Karpas-422 (cell line): Measurements from ENCODE around the gene NECAP2. TPM values are rescaled to one million over a fixed set of nuclear protein-coding genes. Genes with fewer than 3 reads are reported as not detected.

Source experiments
- DNase-seq: peaks from one replicate; pipeline ENCODE4 v3.0.0-alpha.2; 2015
- H2AFZ ChIP-seq: fragments of 200-600 bp; sonication (generic); 2 replicates; pipeline ENCODE4 v1.6.1; 2014; ENCODE audit warnings: antibody characterized with exemption, low read length, mixed read lengths
- H3K27ac ChIP-seq: fragments of 200-600 bp; sonication (generic); 2 replicates; pipeline ENCODE4 v1.5.1; 2014; ENCODE audit warnings: mild to moderate bottlenecking, low read length, moderate library complexity
- H3K27me3 ChIP-seq: fragments of 200-600 bp; sonication (generic); 2 replicates; pipeline ENCODE4 v1.6.1; 2014; ENCODE audit warnings: low read length, mixed read lengths
- H3K36me3 ChIP-seq: fragments of 200-600 bp; sonication (generic); 2 replicates; pipeline ENCODE4 v1.6.1; 2014; ENCODE audit warnings: low read length, mixed read lengths; ENCODE audit not compliant: insufficient read depth
- H3K4me1 ChIP-seq: fragments of 200-600 bp; sonication (generic); 2 replicates; pipeline ENCODE4 v1.6.1; 2014; ENCODE audit warnings: mild to moderate bottlenecking, low read length, mixed read lengths
- H3K4me2 ChIP-seq: fragments of 200-600 bp; sonication (generic); 2 replicates; pipeline ENCODE4 v1.6.1; 2014; ENCODE audit warnings: low read length, low read depth, mild to moderate bottlenecking; ENCODE audit not compliant: poor library complexity, severe bottlenecking
- H3K4me3 ChIP-seq: fragments of 200-600 bp; sonication (generic); 2 replicates; pipeline ENCODE4 v1.5.1; 2014; ENCODE audit warnings: mild to moderate bottlenecking, antibody characterized with exemption, low read length, mixed read lengths
- H3K79me2 ChIP-seq: fragments of 200-600 bp; sonication (generic); 2 replicates; pipeline ENCODE4 v1.6.1; 2014; ENCODE audit warnings: mild to moderate bottlenecking, low read length, mixed read lengths
- H3K9ac ChIP-seq: fragments of 200-600 bp; sonication (generic); 2 replicates; pipeline ENCODE4 v1.6.0; 2014; ENCODE audit warnings: low read length
- H3K9me2 ChIP-seq: fragments of 200-600 bp; sonication (generic), shearing (Covaris generic); replicated peaks from 2 replicates; pipeline ENCODE4 v1.6.0; 2014; ENCODE audit warnings: mild to moderate bottlenecking, low read length, moderate library complexity; ENCODE audit not compliant: insufficient read depth
- H3K9me3 ChIP-seq: fragments of 300-700, 200-600 bp; sonication (generic); 2 replicates; pipeline ENCODE4 v1.6.1; 2014; ENCODE audit warnings: low read length, mixed read lengths
- H4K20me1 ChIP-seq: fragments of 200-600 bp; sonication (generic); 2 replicates; pipeline ENCODE4 v1.6.1; 2014; ENCODE audit warnings: mild to moderate bottlenecking, antibody characterized with exemption, low read length, low read depth; ENCODE audit not compliant: insufficient read depth
- total RNA-seq: library from RNA; depleted of rRNA; stranded (reverse); fragments of >200 nt; shearing (Covaris generic); gene quantifications from 2 replicates; pipeline ENCODE4 v1.2.3, GENCODE V29; 2014; ENCODE audit warnings: low replicate concordance

The NECAP2 gene
- total RNA-seq, 1 experiment from 2014 or later = 54.9 TPM

DNA sequence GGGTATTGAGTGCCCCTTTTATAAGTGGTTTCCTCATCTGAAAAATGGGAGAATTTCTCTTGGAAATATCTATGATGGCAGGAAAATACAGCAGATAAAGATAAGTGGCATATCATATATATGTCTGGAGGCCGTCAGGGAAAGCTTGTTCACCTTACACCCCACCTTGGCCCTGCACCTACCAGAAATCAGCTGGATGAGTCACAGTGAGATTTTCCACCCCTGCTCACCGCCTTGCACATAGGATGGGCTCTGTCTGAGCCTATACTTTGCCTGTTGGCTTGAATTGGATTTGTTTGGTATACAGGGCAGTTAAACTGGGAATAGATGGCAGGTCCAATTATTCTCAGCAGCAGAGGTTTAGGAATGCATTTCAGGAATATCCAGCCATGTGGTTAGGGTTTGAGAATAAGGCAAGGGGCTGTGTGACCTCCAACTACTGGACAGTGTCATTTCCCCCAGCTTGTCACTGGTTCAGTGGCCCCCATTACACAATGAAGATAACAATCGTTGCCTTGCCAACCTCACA lies 3.5 kb upstream of the NECAP2 start, which contains the start of gene SPATA21:
Gene SPATA21 (minus strand): TSS at position 479 of the 529 bp plus-strand sequence. CDS start 6,053 bp downstream, outside the sequence.
- H3K9me2 ChIP-seq = no peaks in the 10 kb centered on the region
- H3K9ac ChIP-seq = no peak within 1 kb of the TSS
- H2AFZ ChIP-seq = no peak within 1 kb of the TSS
- H4K20me1 ChIP-seq = peaks cover 1% of the 10 kb centered on the region; the same call in 1 of the 2 replicates
- H3K4me1 ChIP-seq = peaks cover 23% of the 10 kb centered on the region
- H3K27ac ChIP-seq = no peak within 1 kb of the TSS
- no peak within 1 kb of the TSS for H3K4me2 ChIP-seq
- peaks cover 14% of the 10 kb centered on the region for H3K79me2 ChIP-seq
- no peaks in the 10 kb centered on the region for H3K36me3 ChIP-seq
- no peaks in the 10 kb centered on the region for H3K27me3 ChIP-seq
- H3K9me3 ChIP-seq = no peaks in the 10 kb centered on the region
- DNase-seq = no peak
- H3K4me3 ChIP-seq = no peak within 1 kb of the TSS

DNA sequence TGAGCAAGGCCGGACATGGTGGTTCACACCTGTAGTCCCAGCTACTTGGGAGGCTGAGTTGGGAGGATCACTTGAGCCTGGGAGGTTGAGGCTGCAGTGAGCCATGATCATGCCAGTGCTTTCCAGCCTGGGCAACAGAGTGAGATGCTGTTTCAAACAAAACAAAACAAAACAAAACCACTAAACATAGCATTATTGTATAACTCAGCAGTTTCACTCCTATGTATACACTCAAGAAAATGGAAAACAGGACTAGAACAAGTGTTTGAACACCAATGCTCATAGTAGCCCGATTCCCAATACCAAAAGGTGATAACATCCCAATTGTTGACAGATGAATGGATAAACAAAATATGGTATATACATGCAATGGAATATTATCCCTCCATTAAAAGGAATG lies 2.0 kb upstream of the NECAP2 start:
- Histone ChIP-seq H3K27me3 (no peaks in the 10 kb centered on the region), H3K27ac (no peak overlapping the region), H3K9ac (no peak overlapping the region), H3K9me3 (no peaks in the 10 kb centered on the region), H3K4me2 (no peak overlapping the region), H4K20me1 (peaks cover 3% of the 10 kb centered on the region; the same call in 1 of the 2 replicates), H3K79me2 (peaks cover 29% of the 10 kb centered on the region), H2AFZ (no peak overlapping the region), H3K9me2 (no peaks in the 10 kb centered on the region), H3K4me1 (peaks cover 22% of the 10 kb centered on the region), H3K36me3 (peaks cover 8% of the 10 kb centered on the region; the same call in 1 of the 2 replicates), H3K4me3 (no peak overlapping the region)
- no peak for DNase-seq

DNA sequence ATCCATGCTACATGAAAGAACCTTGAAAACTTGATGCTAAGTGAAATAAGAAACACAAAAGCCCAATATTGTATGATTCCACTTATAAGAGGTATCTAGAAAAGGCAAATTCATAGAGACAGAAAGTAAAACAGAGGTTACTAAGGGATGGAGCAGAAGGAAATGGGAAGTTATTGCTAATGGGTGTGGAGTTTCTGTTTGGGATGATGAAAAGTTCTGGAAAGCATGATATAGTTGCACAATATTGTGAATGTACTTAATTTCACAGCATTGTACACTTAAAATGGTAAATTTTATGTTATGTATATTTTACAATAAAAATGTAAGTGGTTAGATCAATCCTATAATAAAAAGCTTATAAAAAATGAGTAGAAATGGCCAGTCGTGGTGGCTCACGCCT lies 1.6 kb upstream of the NECAP2 start:
- peaks cover 21% of the 10 kb centered on the region for H3K4me1 ChIP-seq
- peaks cover 33% of the 10 kb centered on the region for H3K79me2 ChIP-seq
- H3K9me2 ChIP-seq = no peaks in the 10 kb centered on the region
- peaks cover 3% of the 10 kb centered on the region; the same call in 1 of the 2 replicates for H4K20me1 ChIP-seq
- H3K27me3 ChIP-seq = no peaks in the 10 kb centered on the region
- no peak overlapping the region for H2AFZ ChIP-seq
- DNase-seq = no peak
- no peak overlapping the region for H3K27ac ChIP-seq
- H3K9ac ChIP-seq = no peak overlapping the region
- H3K4me2 ChIP-seq = no peak overlapping the region
- no peak overlapping the region for H3K4me3 ChIP-seq
- H3K9me3 ChIP-seq = no peaks in the 10 kb centered on the region
- H3K36me3 ChIP-seq = peaks cover 8% of the 10 kb centered on the region; the same call in 1 of the 2 replicates

DNA sequence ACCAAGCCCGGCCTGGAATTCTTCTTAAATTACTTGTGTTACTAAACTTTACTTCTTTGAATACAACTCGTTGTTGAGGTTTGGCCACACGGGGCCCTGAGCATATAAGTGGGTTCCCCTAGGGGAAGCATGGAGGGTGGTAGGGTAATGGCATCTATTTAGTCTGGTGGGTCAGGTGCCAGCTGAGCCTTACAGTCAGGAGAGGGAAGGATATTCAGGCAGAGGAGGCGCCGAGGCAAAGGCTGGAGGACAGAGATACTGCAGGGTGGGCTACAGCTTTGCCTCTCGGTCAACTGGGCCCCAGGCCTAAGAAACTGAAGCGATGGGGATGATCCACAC lies 424 bp upstream of the NECAP2 start:
- H2AFZ ChIP-seq = peak overlapping the region; percentile 84; the same call in 1 of the 2 replicates
- H3K9me2 ChIP-seq = no peaks in the 10 kb centered on the region
- H3K4me2 ChIP-seq = peak overlapping the region; percentile 98
- peak overlapping the region; percentile 96 for H3K9ac ChIP-seq
- no peaks in the 10 kb centered on the region for H3K9me3 ChIP-seq
- no peak overlapping the region for H3K27ac ChIP-seq
- H3K4me3 ChIP-seq = peak overlapping the region; percentile 92
- H3K36me3 ChIP-seq = peaks cover 9% of the 10 kb centered on the region; the same call in 1 of the 2 replicates
- peaks cover 3% of the 10 kb centered on the region; the same call in 1 of the 2 replicates for H4K20me1 ChIP-seq
- peaks cover 40% of the 10 kb centered on the region for H3K79me2 ChIP-seq
- H3K4me1 ChIP-seq = peaks cover 21% of the 10 kb centered on the region
- H3K27me3 ChIP-seq = no peaks in the 10 kb centered on the region
- DNase-seq = peak; percentile 59

DNA sequence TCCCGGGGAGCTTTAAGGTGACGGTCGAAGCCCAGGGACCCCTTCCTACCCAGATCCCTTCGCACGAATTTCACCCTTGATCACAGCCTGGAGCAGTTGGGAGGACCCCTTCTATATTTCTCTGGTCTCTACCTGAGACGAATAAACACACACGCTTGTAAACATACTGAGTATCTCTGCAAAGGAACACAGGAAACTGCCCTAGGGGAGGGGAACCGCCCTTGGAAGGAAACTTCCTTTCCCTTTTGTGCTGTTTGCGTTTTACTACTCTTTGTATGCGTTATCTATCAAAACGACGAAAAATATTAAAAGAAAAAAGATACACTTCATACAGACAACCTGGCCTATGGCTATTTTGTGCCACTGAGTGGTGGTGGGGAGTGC lies 750 bp downstream of the NECAP2 start:
- Histone ChIP-seq H3K9me3 (no peaks in the 10 kb centered on the region), H3K36me3 (peaks cover 12% of the 10 kb centered on the region; the same call in 1 of the 2 replicates), H3K9me2 (no peaks in the 10 kb centered on the region), H3K79me2 (peaks cover 43% of the 10 kb centered on the region), H2AFZ (no peak overlapping the region), H3K9ac (peak overlapping the region; percentile 96), H4K20me1 (peaks cover 3% of the 10 kb centered on the region; the same call in 1 of the 2 replicates), H3K27me3 (no peaks in the 10 kb centered on the region), H3K27ac (no peak overlapping the region), H3K4me3 (peak overlapping the region; percentile 92), H3K4me1 (peaks cover 21% of the 10 kb centered on the region), H3K4me2 (peak overlapping the region; percentile 98)
- DNase-seq = no peak

DNA sequence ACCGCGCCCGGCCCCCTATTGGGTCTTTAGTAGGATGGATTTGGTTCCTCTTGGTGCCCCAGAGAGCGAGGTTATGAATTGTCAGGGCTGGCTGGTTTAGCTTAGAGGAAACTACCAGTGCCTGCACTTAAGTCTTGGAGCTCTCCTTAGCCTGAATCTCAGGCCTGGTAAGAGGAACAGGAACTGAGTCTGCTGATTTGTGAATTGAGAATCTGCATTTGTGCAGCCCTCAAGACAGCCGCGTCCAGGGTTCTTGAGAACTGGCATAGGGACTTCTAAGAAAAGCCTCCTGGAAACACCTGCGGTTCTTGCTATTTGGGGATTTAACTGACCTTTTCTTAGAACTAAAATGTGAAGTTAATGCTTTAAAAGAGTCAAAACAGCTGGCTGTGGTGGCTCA lies 1.7 kb downstream of the NECAP2 start:
- H3K9me3 ChIP-seq = no peaks in the 10 kb centered on the region
- peak; percentile 60 for DNase-seq
- H2AFZ ChIP-seq = no peak overlapping the region
- peak overlapping the region; percentile 98 for H3K4me2 ChIP-seq
- H3K9ac ChIP-seq = peak overlapping the region; percentile 96
- peaks cover 12% of the 10 kb centered on the region; the same call in 1 of the 2 replicates for H3K36me3 ChIP-seq
- no peaks in the 10 kb centered on the region for H3K27me3 ChIP-seq
- H4K20me1 ChIP-seq = peaks cover 3% of the 10 kb centered on the region; the same call in 1 of the 2 replicates
- no peaks in the 10 kb centered on the region for H3K9me2 ChIP-seq
- no peak overlapping the region for H3K27ac ChIP-seq
- H3K4me3 ChIP-seq = peak overlapping the region; percentile 92; the same call in 1 of the 2 replicates
- H3K79me2 ChIP-seq = peaks cover 43% of the 10 kb centered on the region
- H3K4me1 ChIP-seq = peaks cover 21% of the 10 kb centered on the region

DNA sequence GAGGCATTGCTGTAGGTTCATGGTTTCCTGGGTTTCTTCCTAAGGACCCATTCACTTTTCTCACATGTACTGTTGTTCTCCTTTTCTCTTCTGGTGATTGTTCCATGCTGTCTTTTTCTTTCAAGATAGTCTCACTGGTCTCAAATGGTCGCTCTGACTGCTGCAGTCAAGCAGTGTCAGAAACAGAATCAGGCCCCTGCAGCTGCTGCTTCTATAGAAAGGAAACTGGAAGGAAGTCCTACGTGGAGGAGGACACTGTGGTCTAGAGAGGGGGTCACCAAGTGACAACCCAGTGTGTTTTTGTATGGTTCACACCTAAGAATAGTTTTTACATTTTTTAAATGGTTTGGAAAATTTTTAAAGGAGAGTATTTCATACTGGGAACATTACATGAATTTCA lies 2.4 kb downstream of the NECAP2 start:
- Histone ChIP-seq H3K9ac (no peak overlapping the region), H3K27me3 (no peaks in the 10 kb centered on the region), H2AFZ (no peak overlapping the region), H3K4me1 (peaks cover 21% of the 10 kb centered on the region), H3K4me3 (no peak overlapping the region), H3K4me2 (peak overlapping the region; percentile 98), H3K27ac (no peak overlapping the region), H3K79me2 (peaks cover 43% of the 10 kb centered on the region), H4K20me1 (peaks cover 3% of the 10 kb centered on the region; the same call in 1 of the 2 replicates), H3K36me3 (peaks cover 16% of the 10 kb centered on the region; the same call in 1 of the 2 replicates), H3K9me2 (no peaks in the 10 kb centered on the region), H3K9me3 (no peaks in the 10 kb centered on the region)
- DNase-seq = no peak

DNA sequence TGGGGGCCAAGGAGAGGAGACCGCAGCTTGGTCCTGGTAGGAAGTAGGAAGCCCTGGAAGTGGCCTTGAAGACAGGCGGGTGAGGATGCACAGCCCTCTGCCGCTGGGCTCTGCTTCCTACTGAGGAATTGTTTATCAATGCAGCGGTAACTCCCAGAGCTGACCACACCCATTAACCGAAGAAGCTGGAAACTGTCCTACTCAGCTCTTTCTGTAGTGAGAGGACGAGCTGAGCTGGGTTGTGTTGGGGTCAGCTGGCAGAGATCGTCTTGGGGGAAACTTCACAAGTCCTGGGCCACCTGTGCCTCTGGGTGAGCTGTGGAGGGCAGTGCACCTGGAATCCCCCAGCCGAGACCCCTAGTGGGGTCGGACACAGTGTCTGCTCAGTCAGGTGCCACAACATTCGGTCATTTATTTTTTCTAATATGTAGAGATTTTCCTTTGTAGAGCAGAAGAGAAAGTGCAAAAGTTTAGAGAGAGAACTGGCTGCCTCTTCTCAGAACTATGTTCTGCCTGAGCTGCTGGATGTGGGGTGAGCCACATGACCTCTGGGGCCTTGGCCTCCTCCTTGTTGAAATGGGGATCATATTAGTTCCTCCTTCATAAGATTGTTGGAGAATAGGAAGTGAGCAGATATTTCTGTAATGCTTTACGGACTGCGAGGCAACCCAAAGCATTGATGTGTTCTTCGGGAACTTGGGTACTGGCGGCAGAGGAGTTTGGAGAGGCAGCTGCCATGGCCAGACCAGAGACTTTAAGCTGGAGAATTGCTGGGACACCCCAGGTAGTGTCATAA lies 3.6 kb downstream of the NECAP2 start:
- Histone ChIP-seq H3K9ac (no peak overlapping the region), H3K4me1 (peaks cover 21% of the 10 kb centered on the region), H4K20me1 (peaks cover 3% of the 10 kb centered on the region; the same call in 1 of the 2 replicates), H3K4me3 (no peak overlapping the region), H3K27ac (no peak overlapping the region), H3K36me3 (peaks cover 19% of the 10 kb centered on the region; the same call in 1 of the 2 replicates), H3K79me2 (peaks cover 43% of the 10 kb centered on the region), H3K9me3 (no peaks in the 10 kb centered on the region), H3K27me3 (no peaks in the 10 kb centered on the region), H2AFZ (no peak overlapping the region), H3K9me2 (no peaks in the 10 kb centered on the region), H3K4me2 (no peak overlapping the region)
- DNase-seq = no peak
